GM19043 (cell line): ENCODE measurements around the gene FUT7.
"Not testable (repeated sequence)": the region's sequence is repeated elsewhere in the genome, so short reads cannot be mapped to it uniquely, and the experiment has no call there.

Experiments used
- ATAC-seq: cut with Tn5 transposase; IDR thresholded peaks from one replicate; pipeline ENCODE4 v1.9.1; 2021; ENCODE audit warnings: low read depth; ENCODE audit not compliant: unreplicated experiment

Gene FUT7

DNA sequence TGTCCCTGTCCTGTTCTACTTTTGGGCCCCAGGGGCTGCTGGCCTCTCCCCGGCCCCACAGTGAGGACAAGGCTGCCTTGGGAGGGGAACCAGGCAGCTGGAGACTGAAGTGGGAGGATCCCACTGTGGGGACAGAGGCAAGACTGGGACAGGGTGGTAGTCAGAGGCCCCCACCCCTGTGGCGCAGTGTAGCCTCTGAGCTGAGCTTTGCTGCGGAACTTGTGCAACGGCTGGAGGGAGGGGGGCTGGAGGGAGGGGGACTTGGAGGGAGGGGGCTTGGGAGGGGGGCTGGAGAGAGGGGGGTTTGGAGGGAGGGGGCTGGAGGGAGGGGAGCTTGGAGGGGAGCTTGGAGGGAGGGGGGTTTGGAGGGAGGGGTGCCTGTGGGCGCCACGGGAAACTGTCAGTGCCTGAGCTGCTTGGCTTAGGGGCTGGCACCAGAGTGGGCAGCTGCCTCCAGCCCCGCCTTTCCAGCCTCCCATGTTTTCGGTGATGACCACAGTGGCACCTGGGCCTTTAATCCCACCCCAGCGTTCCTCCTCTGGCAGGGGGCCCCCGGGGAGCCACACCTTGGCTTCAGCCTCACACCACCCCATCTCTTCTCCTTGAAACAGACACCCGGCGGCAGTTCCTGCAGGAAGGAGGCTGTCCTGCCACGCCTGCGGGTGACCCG is 2.3 kb upstream of the FUT7 start:
- ATAC-seq = no peak

- ATAC-seq = not testable (repeated sequence)
Observed at GRCh38 chr9:137033481-137033880, 1.6 kb upstream of the FUT7 start.

GRCh38 chr9:137032858-137033257 is 970 bp upstream of the FUT7 start:
- ATAC-seq = no peak

GRCh38 chr9:137030538-137031527 is 1.1 kb downstream of the FUT7 start:
- ATAC-seq = no peak

GRCh38 chr9:137030006-137030405 is 1.9 kb downstream of the FUT7 start:
- no peak for ATAC-seq

- ATAC-seq = no peak
Observed at GRCh38 chr9:137029058-137029936, 2.6 kb downstream of the FUT7 start.

DNA sequence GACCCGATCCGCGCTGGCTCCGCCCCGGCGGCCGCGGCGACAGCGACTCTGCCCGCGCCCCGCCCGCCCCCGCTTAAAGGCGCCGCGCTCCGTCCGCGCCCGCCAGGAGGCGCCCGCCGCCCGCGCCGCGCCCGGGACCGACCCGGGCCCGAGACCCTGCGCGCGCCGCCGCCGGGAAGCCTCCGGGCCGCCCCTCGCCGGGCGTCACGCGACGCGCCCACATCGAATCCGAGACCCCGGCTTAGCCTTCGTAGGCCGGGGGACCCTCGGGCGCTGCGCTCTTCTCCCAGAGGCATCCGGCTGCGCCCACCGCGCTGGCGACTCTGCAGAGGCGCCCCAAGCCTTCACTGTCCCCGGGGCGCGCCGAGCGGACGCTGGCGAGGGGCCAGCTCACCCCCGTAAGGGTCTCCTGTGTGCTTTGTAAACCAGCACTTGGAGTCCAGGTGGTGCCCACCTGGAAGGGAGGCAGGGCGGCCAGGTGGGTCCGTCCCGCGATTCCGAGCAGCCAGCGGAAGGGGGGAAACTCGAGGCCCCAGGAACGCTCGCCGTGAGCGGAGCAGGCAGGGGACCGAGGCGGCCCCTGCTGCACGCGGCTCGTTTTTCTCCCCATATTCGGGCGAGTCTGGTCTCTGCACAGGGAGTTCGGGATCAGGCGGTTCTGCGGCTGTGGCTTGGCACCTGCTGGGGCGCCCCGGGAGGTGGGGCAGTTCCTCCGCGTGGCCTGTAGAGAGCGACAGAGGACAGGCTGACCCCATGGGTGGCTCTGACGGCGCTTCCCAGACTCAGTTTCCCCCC is 3.4 kb downstream of the FUT7 start:
- no peak for ATAC-seq

GRCh38 chr9:137027369-137028262 is 4.3 kb downstream of the FUT7 start, which contains the start of gene ABCA2:
Gene ABCA2 (minus strand): TSS chr9:137028237. CDS start chr9:137028140, 97 bp downstream.
- no peak for ATAC-seq

GRCh38 chr9:137026828-137027227 is 5.1 kb downstream of the FUT7 start:
- ATAC-seq = no peak

GRCh38 chr9:137026384-137026783 is 5.5 kb downstream of the FUT7 start:
- ATAC-seq = no peak

GRCh38 chr9:137025517-137025966 is 6.3 kb downstream of the FUT7 start:
- ATAC-seq = no peak

DNA sequence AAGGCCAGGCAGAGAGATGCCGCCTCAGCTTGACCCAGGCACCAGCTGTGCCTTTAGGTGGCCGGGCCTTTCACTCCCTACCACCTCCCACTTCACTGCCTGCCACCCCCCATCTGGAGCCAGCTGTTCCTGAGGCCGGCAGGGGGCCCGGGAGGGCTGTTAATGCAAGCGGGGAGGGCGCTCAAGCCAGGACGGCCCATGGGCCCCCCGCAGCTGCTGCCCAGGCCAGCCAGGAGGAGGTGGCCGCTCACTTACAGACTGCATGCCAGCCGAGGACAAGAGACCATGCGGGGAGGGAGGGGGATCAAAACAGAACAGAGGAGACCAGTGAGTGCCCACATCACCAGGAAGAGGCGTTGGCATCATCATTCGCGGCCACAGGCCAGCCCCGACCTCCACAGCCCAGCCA is 8.3 kb downstream of the FUT7 start:
- no peak for ATAC-seq

- no peak for ATAC-seq
Observed at GRCh38 chr9:137023157-137023556, 8.7 kb downstream of the FUT7 start.

DNA sequence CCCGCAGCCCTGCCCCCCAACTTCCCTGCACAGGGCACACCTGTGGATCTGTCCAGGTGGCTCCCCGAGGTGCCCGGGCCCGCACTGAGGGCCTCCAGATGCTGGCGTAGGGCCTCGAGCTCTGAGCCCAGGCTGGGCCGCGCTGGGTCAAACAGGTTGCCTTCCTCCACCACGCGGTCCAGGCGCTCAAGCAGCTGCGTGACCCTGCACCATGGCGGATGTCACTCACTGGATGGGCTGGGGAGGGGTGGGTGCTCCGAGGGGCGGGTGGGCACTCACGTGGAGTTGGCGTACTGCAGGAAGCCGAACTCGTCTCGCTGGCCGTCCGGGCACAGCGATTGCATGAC is 9.3 kb downstream of the FUT7 start:
- ATAC-seq = no peak

DNA sequence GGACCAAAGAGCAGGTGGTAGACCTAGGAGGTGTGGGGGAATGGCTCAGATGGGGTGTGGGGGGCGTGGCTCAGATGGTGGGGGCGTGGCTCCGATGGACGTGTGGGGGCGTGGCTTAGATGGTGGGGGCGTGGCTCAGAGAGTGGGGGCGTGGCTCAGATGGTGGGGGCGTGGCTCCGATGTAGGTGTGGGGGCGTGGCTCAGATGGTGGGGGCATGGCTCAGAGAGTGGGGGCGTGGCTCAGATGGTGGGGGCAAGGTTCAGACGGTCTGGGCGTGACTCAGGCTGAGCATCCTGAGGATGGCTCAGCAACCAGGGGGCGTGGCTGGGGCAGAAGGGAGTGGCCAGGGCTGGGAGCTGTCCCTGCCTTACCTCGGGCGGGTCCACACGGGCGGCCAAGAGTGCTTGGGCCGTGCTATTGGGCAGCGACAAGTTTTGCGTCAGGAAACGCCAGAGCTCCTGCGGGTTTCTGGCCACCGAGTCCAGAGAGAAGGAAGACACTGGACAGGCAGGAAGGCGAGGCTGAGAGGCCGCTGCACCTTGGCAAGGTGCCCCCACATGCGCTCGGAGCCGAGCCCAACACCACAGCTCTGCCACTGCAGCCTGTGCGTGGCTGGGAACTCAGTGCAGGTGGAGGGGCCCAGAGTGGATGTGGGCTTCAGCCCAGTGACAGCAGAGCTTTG is 9.8 kb downstream of the FUT7 start:
- ATAC-seq = no peak

- no peak for ATAC-seq
Observed at GRCh38 chr9:137021568-137021978, 10.3 kb downstream of the FUT7 start.

DNA sequence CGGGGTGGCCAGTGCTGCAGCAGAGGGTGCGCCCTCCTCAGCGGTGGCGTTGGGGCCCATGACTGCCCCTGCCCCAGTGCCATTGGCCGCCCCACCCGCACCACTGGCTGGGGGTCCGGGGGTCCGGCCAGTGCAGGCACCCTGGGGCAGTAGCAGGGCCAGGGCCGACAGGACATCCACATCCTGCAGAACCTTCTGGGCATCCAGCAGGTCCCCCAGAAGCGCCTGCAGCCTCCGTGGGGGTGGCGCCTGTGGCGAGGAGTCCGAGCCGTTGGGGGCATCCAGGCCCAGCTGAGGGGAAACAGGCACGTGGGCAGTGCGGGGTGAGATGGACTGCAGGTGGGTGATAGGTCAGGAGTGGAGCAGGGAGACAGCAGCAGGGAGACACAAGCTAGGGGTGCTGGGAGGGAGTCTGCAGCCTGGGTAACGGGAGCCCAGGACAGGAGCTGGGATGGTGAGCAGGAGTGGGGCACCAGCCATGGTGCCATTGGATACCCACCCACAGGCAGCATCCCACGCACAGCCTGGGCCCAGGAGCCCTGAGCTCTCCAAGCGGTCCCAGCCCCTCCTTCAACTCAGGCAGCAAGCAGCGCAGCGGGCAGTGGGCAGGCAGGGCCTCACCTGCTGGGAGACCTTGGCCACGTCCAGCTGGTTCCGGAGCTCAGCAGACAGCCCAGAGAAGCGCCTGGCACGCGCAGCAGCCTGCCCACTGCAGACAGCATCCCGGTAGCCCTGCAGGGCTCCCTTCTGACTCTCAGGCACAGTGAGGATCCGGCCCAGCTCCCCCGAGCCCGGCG is 10.9 kb downstream of the FUT7 start:
- ATAC-seq = no peak
